B cell (primary cell): ENCODE measurements around the gene TRAF4. TPM values are rescaled to one million over a fixed set of nuclear protein-coding genes. Genes with fewer than 3 reads are reported as not detected.

ENCODE experiments used
- ATAC-seq: fragments of 200-7000 bp; cut with Tn5 transposase; one replicate; pipeline ENCODE4 v1.10.0; 2021; ENCODE audit warnings: low read depth, mild to moderate bottlenecking, moderate number of reproducible peaks, moderate library complexity
- CTCF ChIA-PET: fragments of 350-600 bp; sonication (Branson Sonifier 250); formaldehyde crosslinking; loops from one replicate; lab custom pipeline; 2021; ENCODE audit warnings: antibody characterized with exemption, inconsistent platforms; lab: Charles Lee
- POLR2A ChIA-PET: fragments of 350-600 bp; sonication (Branson Sonifier 250); formaldehyde crosslinking; loops from one replicate; lab custom pipeline; 2021; ENCODE audit warnings: antibody characterized with exemption; lab: Charles Lee
- DNase-seq: peaks from one replicate; pipeline ENCODE4 v3.0.0; 2013
- H2AFZ ChIP-seq: 2 replicates; pipeline ENCODE4 v1.6.1; 2012; ENCODE audit warnings: mild to moderate bottlenecking, low read depth, low read length; ENCODE audit not compliant: insufficient read depth, poor library complexity, severe bottlenecking
- H3K27ac ChIP-seq, 2 donors: 1 replicate in 1 of 2; 2 replicates in 1 of 2; pipeline ENCODE4 v1.5.1; 2012 to 2013; ENCODE audit warnings: low read length in 2 of 2, mild to moderate bottlenecking in 2 of 2, moderate library complexity in 1 of 2
- H3K27me3 ChIP-seq, 4 experiments: fragments of 200-600 bp in 1 of 4; sonication (generic) in 1 of 4; replicated peaks in 1 of 4; 1 replicate in 2 of 4; 2 replicates in 2 of 4; pipeline versions ENCODE4 v1.6.1 to v1.7.0; 2013 to 2016; ENCODE audit warnings: low read length in 3 of 4, mild to moderate bottlenecking in 2 of 4, mixed read lengths in 1 of 4, moderate library complexity in 1 of 4; ENCODE audit not compliant: insufficient read depth in 4 of 4, control insufficient read depth in 3 of 4; ENCODE audit errors: control extremely low read depth in 1 of 4
- H3K36me3 ChIP-seq, 2 experiments: replicated peaks in 1 of 2; 1 replicate in 1 of 2; 2 replicates in 1 of 2; pipeline versions ENCODE4 v1.6.1 to v1.7.1; 2013; ENCODE audit warnings: low read length in 1 of 2; ENCODE audit not compliant: insufficient read depth in 2 of 2, control insufficient read depth in 1 of 2; ENCODE audit errors: control extremely low read depth in 1 of 2, extremely low read depth in 1 of 2
- H3K4me1 ChIP-seq, 2 donors: fragments of 200-600 bp in 1 of 2; sonication (generic) in 1 of 2; 1 replicate in 1 of 2; 2 replicates in 1 of 2; pipeline versions ENCODE4 v1.5.1 to v1.6.1; 2013 to 2017; ENCODE audit warnings: low read length in 2 of 2; ENCODE audit not compliant: control insufficient read depth in 2 of 2, insufficient read depth in 2 of 2
- H3K4me2 ChIP-seq: replicated peaks from 2 replicates; pipeline ENCODE3; 2012; ENCODE audit warnings: mild to moderate bottlenecking, low read depth, low read length; ENCODE audit not compliant: poor library complexity, severe bottlenecking
- H3K4me3 ChIP-seq, 5 experiments: fragments of 200-600 bp in 1 of 5; sonication (generic) in 1 of 5; 1 replicate in 3 of 5; 2 replicates in 2 of 5; pipeline versions ENCODE4 v1.5.1 to v1.7.0; 2011 to 2016; ENCODE audit warnings: low read length in 4 of 5, mild to moderate bottlenecking in 4 of 5, low read depth in 2 of 5, control low read depth in 1 of 5, moderate library complexity in 1 of 5; ENCODE audit not compliant: insufficient read depth in 1 of 5; ENCODE audit errors: control extremely low read depth in 1 of 5, extremely low read depth in 1 of 5
- H3K79me2 ChIP-seq: fragments of 200-600 bp; sonication (generic); one replicate; pipeline ENCODE4 v1.6.0; 2016; ENCODE audit warnings: low read length; ENCODE audit not compliant: control insufficient read depth, insufficient read depth
- H3K9ac ChIP-seq: fragments of 200-600 bp; sonication (generic); 2 replicates; pipeline ENCODE4 v1.6.1; 2017; ENCODE audit warnings: mild to moderate bottlenecking, low read length, moderate library complexity
- H3K9me3 ChIP-seq, 3 donors: one replicate each; pipeline versions ENCODE4 v1.6.1 to v1.7.1; 2013; ENCODE audit warnings: low read length in 2 of 3; ENCODE audit not compliant: control insufficient read depth in 2 of 3, insufficient read depth in 1 of 3; ENCODE audit errors: control extremely low read depth in 1 of 3
- H4K20me1 ChIP-seq: 2 replicates; pipeline ENCODE4 v1.6.0; 2012; ENCODE audit warnings: mild to moderate bottlenecking, low read length; ENCODE audit not compliant: insufficient read depth, control insufficient read depth, poor library complexity, severe bottlenecking
- H3K27ac Mint-ChIP-seq: one replicate; pipeline ENCODE4 v1.8.0; 2021; ENCODE audit warnings: mixed read lengths
- H3K27me3 Mint-ChIP-seq: one replicate; pipeline ENCODE4 v1.8.0; 2021; ENCODE audit warnings: mixed read lengths
- H3K4me1 Mint-ChIP-seq: one replicate; pipeline ENCODE4 v1.8.0; 2021; ENCODE audit warnings: mixed read lengths
- H3K4me3 Mint-ChIP-seq: one replicate; pipeline ENCODE4 v1.8.0; 2021; ENCODE audit warnings: mixed read lengths
- H3K9me3 Mint-ChIP-seq: one replicate; pipeline ENCODE4 v1.8.0; 2022; ENCODE audit warnings: mixed read lengths; ENCODE audit not compliant: insufficient read depth
- CTCF ChIP-seq: fragments of 200-600 bp; IDR thresholded peaks from one replicate; pipeline ENCODE4 v1.8.0; 2022; ENCODE audit warnings: antibody characterized with exemption, mild to moderate bottlenecking
- EZH2 ChIP-seq: IDR thresholded peaks from 2 replicates; pipeline ENCODE4 v1.6.1; 2012; ENCODE audit warnings: borderline replicate concordance, low read depth, mild to moderate bottlenecking, moderate library complexity, low read length; ENCODE audit not compliant: insufficient read depth, poor library complexity, severe bottlenecking
- WGBS: methylation state at CpG from one replicate; pipeline ENCODE4 v1.1.5; 2013; ENCODE audit warnings: missing lambda C conversion rate; ENCODE audit not compliant: insufficient coverage; 5-methylcytosine and 5-hydroxymethylcytosine counted together
- intact Hi-C: fragments of 100-400 bp; cut with micrococcal nuclease; formaldehyde crosslinking; loops from one replicate; pipeline ENCODE4 v1.10.0; 2022
- polyA plus RNA-seq: library from polyadenylated mRNA; depleted of rRNA; stranded (reverse); fragments of >200 nt; gene quantifications from 2 replicates; pipeline ENCODE4 v1.2.3, GENCODE V29; 2012
- total RNA-seq, 2 donors: library from RNA; stranded (reverse); fragments of 120-200 nt in 1 of 2; gene quantifications; 1 replicate in 1 of 2; 2 replicates in 1 of 2; pipeline versions ENCODE4 v1.2.3 to v1.2.4, GENCODE V29; 2013 to 2022

Gene TRAF4
- total and polyA plus RNA-seq, 2 donors (not counting 1 experiment from before 2014, with no cell fraction given), result 226 to 683 TPM

DNA sequence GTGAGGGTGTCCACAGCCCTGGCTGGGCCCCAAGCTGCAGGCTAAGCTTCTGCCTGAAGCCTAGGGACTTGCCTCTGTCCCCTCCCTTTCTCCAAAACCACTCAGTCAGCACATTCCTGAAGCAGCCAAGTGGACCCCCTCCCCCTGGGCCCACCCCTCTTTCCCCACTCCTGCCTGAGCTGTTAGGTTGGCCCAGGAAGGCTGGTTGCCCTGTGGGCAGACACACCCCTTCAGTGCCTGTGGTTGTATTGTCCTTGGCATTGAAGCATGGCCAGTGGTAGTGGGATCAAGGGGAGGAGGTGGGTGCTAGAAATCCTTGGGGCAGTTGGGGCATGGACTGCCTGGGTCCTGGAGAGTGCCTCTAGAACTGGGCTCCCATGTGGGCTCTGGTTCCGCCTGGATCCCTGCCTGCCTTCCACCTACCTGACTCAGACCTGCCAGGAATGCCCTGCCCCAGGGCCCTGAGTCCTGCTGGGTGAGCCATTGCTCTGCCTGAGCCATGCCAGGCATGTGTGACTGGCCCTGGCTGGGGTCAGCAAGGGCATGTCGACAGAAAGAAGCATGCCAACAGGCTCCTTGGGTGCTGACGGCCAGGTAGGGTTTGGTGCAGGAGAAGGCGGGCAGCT, 2.1 kb downstream of the TRAF4 start:
- Histone ChIP-seq H3K4me1 (peaks cover 61 to 67% of the 10 kb centered on the region in 2 donors), H3K36me3 (peaks cover 0 to 50% of the 10 kb centered on the region in 2 experiments), H3K27me3 (no peaks in the 10 kb centered on the region), H3K4me3 (peak overlapping the region in 4 of 5 experiments; percentile 58 to 98 (median 85)), H3K79me2 (peaks cover 70% of the 10 kb centered on the region), H2AFZ (no peak overlapping the region), H3K9me3 (peaks cover 0 to 6% (median 0%) of the 10 kb centered on the region in 3 donors), H3K9ac (peak overlapping the region; percentile 84), H4K20me1 (peaks cover 65% of the 10 kb centered on the region), H3K27ac (peak overlapping the region; percentile 49 to 100), H3K4me2 (peak overlapping the region; percentile 88)
- peak overlapping the region; percentile 93 for H3K27ac Mint-ChIP-seq
- CTCF ChIA-PET, result interaction anchor here (0.6 to 18.9 kb wide), 2 partner anchors 8 to 20 kb away, joined by 3 to 1020 read pairs; partner anchors contain the start of genes NEK8, RPL23A and TLCD1
- H3K27me3 Mint-ChIP-seq, result no peaks in the 10 kb centered on the region
- ATAC-seq (no peak), DNase-seq (no peak)
- H3K9me3 Mint-ChIP-seq, result no peaks in the 10 kb centered on the region
- 83% methylated on average over 4 of the region's 4 CpGs for WGBS
- TF ChIP-seq CTCF, result no peak
- TF ChIP-seq EZH2, result no peak
- POLR2A ChIA-PET, result interaction anchor here (0.6 to 16.2 kb wide), 5 partner anchors 8 to 204 kb away, joined by 4 to 511 read pairs (median 7); partner anchors contain the start of genes FLOT2, NEK8, RPL23A and TLCD1
- intact Hi-C loops, result no loop called here
- H3K4me1 Mint-ChIP-seq, result peaks cover 63% of the 10 kb centered on the region
- H3K4me3 Mint-ChIP-seq, result peak overlapping the region; percentile 94

DNA sequence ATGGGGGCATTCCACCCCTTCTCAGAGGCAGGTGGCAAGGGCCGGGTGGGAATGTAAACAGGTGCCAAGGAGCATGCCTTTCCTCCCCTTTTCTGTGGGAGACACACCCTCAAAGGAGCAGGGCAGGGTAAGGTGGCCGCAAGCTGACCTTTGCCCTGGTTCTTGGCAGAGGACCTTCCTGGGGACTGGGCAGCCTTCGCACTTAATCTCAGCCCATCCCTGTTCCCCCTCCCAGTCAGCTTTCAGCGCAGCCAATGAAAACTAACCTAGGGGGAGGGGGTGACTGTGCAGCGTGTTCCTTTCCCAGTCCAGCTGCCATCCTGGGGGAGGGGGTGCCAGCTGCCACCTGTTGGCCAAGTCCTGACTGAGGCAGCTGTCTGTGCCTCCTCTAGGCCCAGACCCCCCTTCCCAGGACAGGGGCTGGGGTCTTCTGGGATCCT, 2.8 kb downstream of the TRAF4 start:
- peak overlapping the region; percentile 94 for H3K4me3 Mint-ChIP-seq
- H3K4me1 ChIP-seq, result peaks cover 54 to 60% of the 10 kb centered on the region in 2 donors
- no peak for DNase-seq
- H3K27ac Mint-ChIP-seq, result peak overlapping the region; percentile 93
- H3K4me3 ChIP-seq, result peak overlapping the region in 2 of 5 experiments; percentile 82 to 88
- CTCF ChIA-PET, result interaction anchor here (0.8 to 18.9 kb wide), 6 partner anchors 8 to 166 kb away, joined by 3 to 1020 read pairs (median 3); partner anchors contain the start of genes NEK8, RPL23A and TLCD1
- H3K27me3 ChIP-seq, result no peaks in the 10 kb centered on the region
- no peaks in the 10 kb centered on the region for H3K27me3 Mint-ChIP-seq
- no peak for TF ChIP-seq CTCF
- no peak for TF ChIP-seq EZH2
- H3K9me3 ChIP-seq, result peaks cover 0 to 5% (median 0%) of the 10 kb centered on the region in 3 donors
- H3K27ac ChIP-seq, result peak overlapping the region; percentile 7 to 100
- ATAC-seq, result no peak
- POLR2A ChIA-PET, result interaction anchor here (1.1 to 16.2 kb wide), 4 partner anchors 9 to 203 kb away, joined by 4 to 511 read pairs (median 6); partner anchors contain the start of genes NEK8, RPL23A and TLCD1
- peaks cover 56% of the 10 kb centered on the region for H3K4me1 Mint-ChIP-seq
- peaks cover 69% of the 10 kb centered on the region for H3K79me2 ChIP-seq
- peaks cover 0 to 54% of the 10 kb centered on the region in 2 experiments for H3K36me3 ChIP-seq
- peak overlapping the region; percentile 84 for H3K9ac ChIP-seq
- H3K4me2 ChIP-seq, result peak overlapping the region; percentile 88
- no peak overlapping the region for H2AFZ ChIP-seq
- H4K20me1 ChIP-seq, result peaks cover 73% of the 10 kb centered on the region
- no peaks in the 10 kb centered on the region for H3K9me3 Mint-ChIP-seq
- WGBS, result 80% methylated on average over 2 of the region's 5 CpGs
- intact Hi-C loops, result no loop called here
